NB4 (cell line): ENCODE results near the gene HRAS.

ENCODE experiments used
- MYC ChIP-seq: IDR thresholded peaks from 2 replicates; pipeline ENCODE4 v1.6.1; 2011; ENCODE audit warnings: low read depth, low read length
- POLR2A ChIP-seq: IDR thresholded peaks from 2 replicates; pipeline ENCODE4 v1.6.1; 2011; ENCODE audit warnings: mild to moderate bottlenecking; ENCODE audit not compliant: insufficient read length; ENCODE audit errors: extremely low read depth
- TF ChIP-seq, protein P1 (sequence below): IDR thresholded peaks from one replicate; pipeline ENCODE4 v1.5.1; 2012; ENCODE audit warnings: low read depth, low read length
- TF ChIP-seq, protein P2 (sequence below): IDR thresholded peaks from 2 replicates; pipeline ENCODE4 v1.6.1; 2011; ENCODE audit warnings: low read depth, low read length

DNA sequence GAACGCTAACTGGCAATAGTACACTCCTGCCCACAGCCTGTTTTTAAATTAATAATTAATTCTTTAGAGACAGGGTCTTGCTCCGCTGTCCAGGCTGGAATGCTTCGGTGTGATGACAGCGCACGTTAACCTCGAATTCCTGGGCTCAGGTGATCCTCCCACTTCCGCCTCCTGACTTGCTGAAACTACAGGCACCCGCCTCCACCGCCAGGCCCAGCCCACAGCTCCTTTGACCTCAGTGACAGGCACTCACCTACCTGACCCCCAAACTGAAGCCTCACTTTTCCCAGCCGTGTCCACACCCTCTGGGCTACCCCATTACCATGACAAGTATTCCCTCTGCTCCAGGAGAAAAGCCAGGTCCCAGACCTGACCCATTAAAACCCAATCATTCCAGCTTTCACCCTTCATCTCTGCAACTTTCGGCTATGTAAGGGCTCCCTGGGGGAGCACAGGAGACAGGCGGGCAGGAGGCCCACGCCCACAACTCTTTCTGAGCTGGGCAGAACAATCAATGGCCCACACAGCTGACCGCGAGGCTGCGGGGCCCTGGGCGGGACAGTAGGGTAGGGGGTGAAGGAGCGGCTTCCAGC, 24.4 kb upstream of the HRAS start:
- TF ChIP-seq, protein P1, sequence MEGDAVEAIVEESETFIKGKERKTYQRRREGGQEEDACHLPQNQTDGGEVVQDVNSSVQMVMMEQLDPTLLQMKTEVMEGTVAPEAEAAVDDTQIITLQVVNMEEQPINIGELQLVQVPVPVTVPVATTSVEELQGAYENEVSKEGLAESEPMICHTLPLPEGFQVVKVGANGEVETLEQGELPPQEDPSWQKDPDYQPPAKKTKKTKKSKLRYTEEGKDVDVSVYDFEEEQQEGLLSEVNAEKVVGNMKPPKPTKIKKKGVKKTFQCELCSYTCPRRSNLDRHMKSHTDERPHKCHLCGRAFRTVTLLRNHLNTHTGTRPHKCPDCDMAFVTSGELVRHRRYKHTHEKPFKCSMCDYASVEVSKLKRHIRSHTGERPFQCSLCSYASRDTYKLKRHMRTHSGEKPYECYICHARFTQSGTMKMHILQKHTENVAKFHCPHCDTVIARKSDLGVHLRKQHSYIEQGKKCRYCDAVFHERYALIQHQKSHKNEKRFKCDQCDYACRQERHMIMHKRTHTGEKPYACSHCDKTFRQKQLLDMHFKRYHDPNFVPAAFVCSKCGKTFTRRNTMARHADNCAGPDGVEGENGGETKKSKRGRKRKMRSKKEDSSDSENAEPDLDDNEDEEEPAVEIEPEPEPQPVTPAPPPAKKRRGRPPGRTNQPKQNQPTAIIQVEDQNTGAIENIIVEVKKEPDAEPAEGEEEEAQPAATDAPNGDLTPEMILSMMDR, result no peak
- TF ChIP-seq POLR2A (no peak), MYC (no peak)
- TF ChIP-seq, protein P2, sequence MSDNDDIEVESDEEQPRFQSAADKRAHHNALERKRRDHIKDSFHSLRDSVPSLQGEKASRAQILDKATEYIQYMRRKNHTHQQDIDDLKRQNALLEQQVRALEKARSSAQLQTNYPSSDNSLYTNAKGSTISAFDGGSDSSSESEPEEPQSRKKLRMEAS, result no peak
